HCT116 (cell line): ENCODE measurements around the gene HPX. TPM values are rescaled to one million over a fixed set of nuclear protein-coding genes. Genes with fewer than 3 reads are reported as not detected.

Experiments used
- ATAC-seq: fragments of 200-7000 bp; cut with Tn5 transposase; 2 replicates; pipeline ENCODE4 v1.9.1; 2020; ENCODE audit warnings: mild to moderate bottlenecking, moderate library complexity
- BruUV-seq: library from RNA; stranded (reverse); fragments of 400-500 nt; replicated peaks from 2 replicates; lab custom pipeline; 2021; lab: Mats Ljungman, UMichigan
- CTCF ChIA-PET: fragments of 300-600 bp; sonication (Branson Sonifier 250); formaldehyde crosslinking; loops from one replicate; lab custom pipeline; 2021; ENCODE audit warnings: antibody characterized with exemption; lab: Charles Lee
- POLR2A ChIA-PET: fragments of 300-600, 350-600 bp; sonication (Branson Sonifier 250); formaldehyde crosslinking; loops from one replicate; lab custom pipeline; 2021; ENCODE audit warnings: antibody characterized with exemption; lab: Charles Lee
- RAD21 ChIA-PET, 2 experiments: fragments of 300-600 bp; sonication (Branson Sonifier 250); formaldehyde crosslinking; loops; one replicate each; lab custom pipeline; 2023; ENCODE audit warnings: low total read pairs in 2 of 2; ENCODE audit not compliant: uncharacterized antibody in 2 of 2, unreplicated experiment in 2 of 2, low non-redundant PET in 1 of 2; lab: Charles Lee
- DNase-seq: peaks from one replicate; pipeline ENCODE4 v3.0.0-alpha.2; 2010; ENCODE audit warnings: low read depth, low spot score
- H2AFZ ChIP-seq: fragments of 200-600 bp; shearing (Covaris generic), sonication (generic); 2 replicates; pipeline ENCODE4 v1.6.1; 2017; ENCODE audit warnings: low read depth, mixed run types, mixed read lengths, antibody characterized with exemption, low read length; ENCODE audit not compliant: poor library complexity, severe bottlenecking
- H3K27ac ChIP-seq: 2 replicates; pipeline ENCODE4 v1.5.1; 2012; ENCODE audit warnings: low read depth, low read length
- H3K27me3 ChIP-seq: fragments of 200-600 bp; sonication (generic); 2 replicates; pipeline ENCODE4 v1.6.1; 2016; ENCODE audit warnings: mixed run types, low read length, mixed read lengths; ENCODE audit not compliant: insufficient read depth
- H3K36me3 ChIP-seq, 2 experiments: fragments of 200-500 bp in 1 of 2; fragments of 200-600 bp in 1 of 2; sonication (Bioruptor generic) in 1 of 2; sonication (generic) in 1 of 2; 2 replicates each; pipeline versions ENCODE4 v1.5.1 to v1.6.1; 2014 to 2016; ENCODE audit warnings: low read length in 2 of 2, inconsistent platforms in 1 of 2, mixed read lengths in 1 of 2, mixed run types in 1 of 2; ENCODE audit not compliant: insufficient read depth in 2 of 2, control insufficient read depth in 1 of 2
- H3K4me1 ChIP-seq, 2 experiments: fragments of 200-600 bp in 1 of 2; sonication (generic) in 1 of 2; 2 replicates each; pipeline versions ENCODE4 v1.5.1 to v1.6.1; 2012 to 2017; ENCODE audit warnings: low read length in 2 of 2, inconsistent platforms in 1 of 2, mild to moderate bottlenecking in 1 of 2, mixed read lengths in 1 of 2, mixed run types in 1 of 2, moderate library complexity in 1 of 2; ENCODE audit not compliant: insufficient read depth in 2 of 2, control insufficient read depth in 1 of 2
- H3K4me2 ChIP-seq: fragments of 200-600 bp; sonication (generic); 2 replicates; pipeline ENCODE4 v1.6.1; 2017; ENCODE audit warnings: mixed run types, low read length, mixed read lengths
- H3K4me3 ChIP-seq, 2 experiments: fragments of 200-600 bp in 1 of 2; sonication (generic) in 1 of 2; replicated peaks in 1 of 2; 2 replicates each; pipeline ENCODE4 v1.5.1; 2011 to 2016; ENCODE audit warnings: low read length in 2 of 2, control low read depth in 1 of 2, low read depth in 1 of 2, mild to moderate bottlenecking in 1 of 2, mixed read lengths in 1 of 2, mixed run types in 1 of 2
- H3K79me2 ChIP-seq: fragments of 200-600 bp; sonication (generic); 2 replicates; pipeline ENCODE4 v1.6.1; 2017; ENCODE audit warnings: mild to moderate bottlenecking, mixed run types, low read length, moderate library complexity, mixed read lengths; ENCODE audit not compliant: insufficient read depth
- H3K9ac ChIP-seq: fragments of 200-600 bp; sonication (generic); 2 replicates; pipeline ENCODE4 v1.6.1; 2016; ENCODE audit warnings: low read length, mixed read lengths
- H3K9me2 ChIP-seq: fragments of 200-600 bp; sonication (generic), shearing (Covaris generic); 2 replicates; pipeline ENCODE4 v1.6.1; 2017; ENCODE audit warnings: mixed run types, mild to moderate bottlenecking, moderate library complexity; ENCODE audit not compliant: insufficient read depth
- H3K9me3 ChIP-seq, 2 experiments: fragments of 200-500 bp in 1 of 2; fragments of 200-600 bp in 1 of 2; sonication (Bioruptor generic) in 1 of 2; sonication (generic) in 1 of 2; 2 replicates each; pipeline ENCODE4 v1.6.1; 2014 to 2017; ENCODE audit warnings: low read length in 2 of 2, mixed read lengths in 2 of 2, inconsistent platforms in 1 of 2, low read depth in 1 of 2, mild to moderate bottlenecking in 1 of 2, mixed run types in 1 of 2, moderate library complexity in 1 of 2; ENCODE audit not compliant: control insufficient read depth in 1 of 2, insufficient read depth in 1 of 2
- H4K20me1 ChIP-seq: fragments of 200-600 bp; sonication (generic), shearing (Covaris generic); 2 replicates; pipeline ENCODE4 v1.6.1; 2017; ENCODE audit warnings: mixed run types, mild to moderate bottlenecking, moderate library complexity; ENCODE audit not compliant: insufficient read depth
- CBX3 ChIP-seq: IDR thresholded peaks from 2 replicates; pipeline ENCODE4 v1.6.1; 2012; ENCODE audit warnings: low read depth
- CEBPB ChIP-seq: IDR thresholded peaks from 2 replicates; pipeline ENCODE4 v1.6.1; 2012; ENCODE audit warnings: low read depth
- ELF1 ChIP-seq: IDR thresholded peaks from 2 replicates; pipeline ENCODE4 v1.6.1; 2012; ENCODE audit warnings: low read depth, borderline replicate concordance
- EZH2 ChIP-seq: fragments of 200-600 bp; sonication (generic); IDR thresholded peaks from 2 replicates; pipeline ENCODE4 v1.6.1; 2017; ENCODE audit warnings: antibody characterized with exemption, mixed run types
- EZH2phosphoT487 ChIP-seq: fragments of 200-600 bp; IDR thresholded peaks from 2 replicates; pipeline ENCODE4 v1.6.1; 2018; ENCODE audit warnings: antibody characterized with exemption, borderline replicate concordance
- FOSL1 ChIP-seq: IDR thresholded peaks from 2 replicates; pipeline ENCODE4 v1.6.1; 2012; ENCODE audit warnings: low read depth
- JUND ChIP-seq: IDR thresholded peaks from 2 replicates; pipeline ENCODE4 v1.6.1; 2012
- POLR2A ChIP-seq: IDR thresholded peaks from 2 replicates; pipeline ENCODE4 v1.7.0; 2011; ENCODE audit warnings: borderline replicate concordance; ENCODE audit not compliant: insufficient read depth, insufficient read length; ENCODE audit errors: extremely low read depth
- POLR2AphosphoS5 ChIP-seq: IDR thresholded peaks from 2 replicates; pipeline ENCODE4 v1.6.1; 2011; ENCODE audit warnings: mild to moderate bottlenecking, low read depth, low read length, moderate library complexity
- REST ChIP-seq: IDR thresholded peaks from 2 replicates; pipeline ENCODE4 v1.6.1; 2012; ENCODE audit warnings: low read depth
- SIN3A ChIP-seq: IDR thresholded peaks from 2 replicates; pipeline ENCODE4 v1.6.1; 2012; ENCODE audit warnings: low read depth
- YY1 ChIP-seq: IDR thresholded peaks from 2 replicates; pipeline ENCODE4 v1.6.1; 2011; ENCODE audit warnings: low read length, low read depth, moderate library complexity, mild to moderate bottlenecking; ENCODE audit not compliant: insufficient replicate concordance; ENCODE audit errors: extremely low read depth
- ZNF274 ChIP-seq: fragments of 200-500 bp; sonication (Bioruptor generic); IDR thresholded peaks from 2 replicates; pipeline ENCODE4 v1.6.1; 2014; ENCODE audit warnings: mild to moderate bottlenecking, low read depth, low read length, inconsistent platforms
- intact Hi-C: fragments of 100-400 bp; cut with micrococcal nuclease; formaldehyde crosslinking; loops from 2 replicates; pipeline ENCODE4 v1.10.0; 2022
- total RNA-seq: library from RNA; stranded (reverse); gene quantifications from one replicate; pipeline ENCODE4 v1.2.1, GENCODE V29; 2021; ENCODE audit not compliant: unreplicated experiment

The HPX gene
- total RNA-seq, 1 experiment from 2014 or later = 4.6 TPM

- BruUV-seq = no TSS peak
- no peak overlapping the region for H3K4me2 ChIP-seq
- no peaks in the 10 kb centered on the region for H3K79me2 ChIP-seq
- H4K20me1 ChIP-seq = no peaks in the 10 kb centered on the region
- TF ChIP-seq REST = no peak
- intact Hi-C loops = no loop called here
- no peaks in the 10 kb centered on the region for H3K27me3 ChIP-seq
- H3K36me3 ChIP-seq = peaks cover 0 to 2% of the 10 kb centered on the region in 2 experiments; a peak in 1 of 4 replicates
- H3K27ac ChIP-seq = no peak overlapping the region
- no peak overlapping the region for H3K4me3 ChIP-seq
- no peaks in the 10 kb centered on the region for H3K9me2 ChIP-seq
- no peaks in the 10 kb centered on the region for H3K4me1 ChIP-seq
- ChIA-PET RAD21 (no interaction called here), CTCF (interaction anchor here (0.8 kb wide), 1 partner anchor 13 kb away, joined by 3 read pairs; no protein-coding TSS in a partner anchor), POLR2A (no interaction called here)
- no peaks in the 10 kb centered on the region for H3K9me3 ChIP-seq
- ATAC-seq (no peak), DNase-seq (no peak)
- H3K9ac ChIP-seq = no peak overlapping the region
- H2AFZ ChIP-seq = no peak overlapping the region
These were observed 15.7 kb upstream of the HPX start for GRCh38 chr11:6456361-6457073.

- Histone ChIP-seq H3K9me2 (no peaks in the 10 kb centered on the region), H2AFZ (no peak overlapping the region), H3K27me3 (no peaks in the 10 kb centered on the region), H3K27ac (no peak overlapping the region), H3K9ac (no peak overlapping the region), H3K9me3 (no peaks in the 10 kb centered on the region), H4K20me1 (no peaks in the 10 kb centered on the region), H3K4me3 (no peak overlapping the region), H3K4me1 (no peaks in the 10 kb centered on the region), H3K4me2 (no peak overlapping the region), H3K36me3 (peaks cover 4 to 6% of the 10 kb centered on the region in 2 experiments; a peak in 2 of 4 replicates), H3K79me2 (no peaks in the 10 kb centered on the region)
- POLR2A ChIA-PET = no interaction called here
- intact Hi-C loops = no loop called here
- CTCF ChIA-PET = interaction anchor here (1.1 to 3.7 kb wide), 3 partner anchors 10 to 16 kb away, joined by 3 to 15 read pairs (median 6); no protein-coding TSS in a partner anchor
- DNase-seq (no peak), ATAC-seq (no peak)
- no TSS peak for BruUV-seq
- RAD21 ChIA-PET = no interaction called here
- TF ChIP-seq ZNF274 = no peak
- TF ChIP-seq POLR2A = no peak
- no peak for TF ChIP-seq EZH2
- no peak for TF ChIP-seq EZH2phosphoT487
- TF ChIP-seq CBX3 = no peak
- no peak for TF ChIP-seq JUND
- no peak for TF ChIP-seq FOSL1
- no peak for TF ChIP-seq ELF1
- no peak for TF ChIP-seq CEBPB
- TF ChIP-seq REST = no peak
- no peak for TF ChIP-seq POLR2AphosphoS5
- TF ChIP-seq SIN3A = no peak
- no peak for TF ChIP-seq YY1
These were observed 14.3 kb upstream of the HPX start for GRCh38 chr11:6455070-6455469.
